ENCODE results near the gene ITPR2. TPM values are rescaled to one million over a fixed set of nuclear protein-coding genes. Genes with fewer than 3 reads are reported as not detected.

ITPR2 gene
- total RNA-seq, 1 donor from 2014 or later = 16.7 TPM

GRCh38 chr12:26668847-26669246 lies 164.1 kb downstream of the ITPR2 start:
- DNase-seq (ENCODE audit: low read depth, low spot score) = no peak
- H3K9me3 Mint-ChIP-seq = no peaks in the 10 kb centered on the region
- no peak for TF ChIP-seq CTCF (conservative IDR thresholded peaks at IDR 0.05)
- H3K4me1 Mint-ChIP-seq = peaks cover 8% of the 10 kb centered on the region
- no peaks in the 10 kb centered on the region for H3K27me3 Mint-ChIP-seq (ENCODE audit: low read depth)
- no peak overlapping the region for H3K4me3 Mint-ChIP-seq
- H3K27ac Mint-ChIP-seq (ENCODE audit: unreplicated experiment) = no peak overlapping the region
- peaks cover 7% of the 10 kb centered on the region for H3K36me3 Mint-ChIP-seq (ENCODE audit: low read depth)

- Mint-ChIP-seq H3K9me3 (no peaks in the 10 kb centered on the region), H3K4me1 (peaks cover 8% of the 10 kb centered on the region), H3K27me3 (ENCODE audit: low read depth) (no peaks in the 10 kb centered on the region), H3K4me3 (no peak overlapping the region), H3K36me3 (ENCODE audit: low read depth) (peaks cover 7% of the 10 kb centered on the region), H3K27ac (ENCODE audit: unreplicated experiment) (no peak overlapping the region)
- no peak for DNase-seq (ENCODE audit: low read depth, low spot score)
- TF ChIP-seq CTCF (conservative IDR thresholded peaks at IDR 0.05) = no peak
Measured at GRCh38 chr12:26668230-26668629, 164.8 kb downstream of the ITPR2 start.

- no peak for DNase-seq (ENCODE audit: low read depth, low spot score)
- Mint-ChIP-seq H3K9me3 (no peaks in the 10 kb centered on the region), H3K4me3 (no peak overlapping the region), H3K4me1 (peaks cover 8% of the 10 kb centered on the region), H3K27me3 (ENCODE audit: low read depth) (no peaks in the 10 kb centered on the region), H3K27ac (ENCODE audit: unreplicated experiment) (no peak overlapping the region), H3K36me3 (ENCODE audit: low read depth) (peaks cover 5% of the 10 kb centered on the region)
- TF ChIP-seq CTCF (conservative IDR thresholded peaks at IDR 0.05) = no peak
Measured at GRCh38 chr12:26666286-26666685, 166.7 kb downstream of the ITPR2 start.

GRCh38 chr12:26661399-26661798 lies 171.6 kb downstream of the ITPR2 start:
- Mint-ChIP-seq H3K4me3 (no peak overlapping the region), H3K9me3 (no peaks in the 10 kb centered on the region), H3K27ac (ENCODE audit: unreplicated experiment) (no peak overlapping the region), H3K36me3 (ENCODE audit: low read depth) (peaks cover 4% of the 10 kb centered on the region), H3K4me1 (no peaks in the 10 kb centered on the region), H3K27me3 (ENCODE audit: low read depth) (no peaks in the 10 kb centered on the region)
- TF ChIP-seq CTCF (conservative IDR thresholded peaks at IDR 0.05) = no peak
- DNase-seq (ENCODE audit: low read depth, low spot score) = no peak

- no peak for TF ChIP-seq CTCF (conservative IDR thresholded peaks at IDR 0.05)
- H3K36me3 Mint-ChIP-seq (ENCODE audit: low read depth) = peaks cover 9% of the 10 kb centered on the region
- no peaks in the 10 kb centered on the region for H3K27me3 Mint-ChIP-seq (ENCODE audit: low read depth)
- no peak overlapping the region for H3K27ac Mint-ChIP-seq (ENCODE audit: unreplicated experiment)
- no peak for DNase-seq (ENCODE audit: low read depth, low spot score)
- no peaks in the 10 kb centered on the region for H3K9me3 Mint-ChIP-seq
- H3K4me1 Mint-ChIP-seq = no peaks in the 10 kb centered on the region
- no peak overlapping the region for H3K4me3 Mint-ChIP-seq
Measured at GRCh38 chr12:26659930-26660329, 173.1 kb downstream of the ITPR2 start.

GRCh38 chr12:26658991-26659390 lies 174.0 kb downstream of the ITPR2 start:
- no peak for TF ChIP-seq CTCF (conservative IDR thresholded peaks at IDR 0.05)
- Mint-ChIP-seq H3K4me3 (no peak overlapping the region), H3K27me3 (ENCODE audit: low read depth) (no peaks in the 10 kb centered on the region), H3K4me1 (no peaks in the 10 kb centered on the region), H3K27ac (ENCODE audit: unreplicated experiment) (no peak overlapping the region), H3K9me3 (no peaks in the 10 kb centered on the region), H3K36me3 (ENCODE audit: low read depth) (peaks cover 9% of the 10 kb centered on the region)
- DNase-seq (ENCODE audit: low read depth, low spot score) = no peak
